ENCODE measurements around the gene DUSP15. TPM values are rescaled to one million over a fixed set of nuclear protein-coding genes. Genes with fewer than 3 reads are reported as not detected.

Gene DUSP15
- total and polyA plus RNA-seq, 2 of the 8 experiments (the other 6 are each of a cell fraction or from before 2014, with no cell fraction given): 0.91 to 3.2 TPM

- H3K18ac ChIP-seq (ENCODE audit: extremely low read depth, low read length): no peak overlapping the region
- 87% methylated on average over 9 of the region's 9 CpGs; no CpG with 5 or more reads in 1 of the 2 experiments for WGBS, 2 experiments (ENCODE audit: extremely low coverage in 1 of 2, insufficient coverage in 1 of 2, insufficient read length in 1 of 2, insufficient replicate concordance in 2 of 2, low coverage in 1 of 2, low lambda C conversion rate in 2 of 2, missing lambda C conversion rate in 1 of 2)
- no peaks in the 10 kb centered on the region for H3K79me1 ChIP-seq (ENCODE audit: low read depth, low read length)
- DNase-seq (ENCODE audit: low read depth in 1 of 2, low spot score in 2 of 2): no peak
- H4K91ac ChIP-seq (replicated peaks; ENCODE audit: insufficient read length, low read length): no peak overlapping the region
- no peak overlapping the region for H3K4ac ChIP-seq (replicated peaks; ENCODE audit: insufficient read length, low read depth, low read length)
- no peaks in the 10 kb centered on the region for H3K4me1 ChIP-seq (replicated peaks in 1 of 4; ENCODE audit: control insufficient read depth in 3 of 4, insufficient read depth in 4 of 4, low read length in 3 of 4)
- H3K36me3 ChIP-seq (ENCODE audit: control insufficient read depth in 2 of 4, insufficient read depth in 4 of 4, low read length in 3 of 4): no peaks in the 10 kb centered on the region
- no peak overlapping the region for H2BK20ac ChIP-seq (ENCODE audit: low read length)
- POLR2A ChIA-PET (ENCODE audit: partially characterized antibody): interaction anchor here (0.7 to 1.3 kb wide), 3 partner anchors 9 to 14 kb away, joined by 3 to 4 read pairs (median 4); no protein-coding TSS in a partner anchor
- no peak overlapping the region for H2BK15ac ChIP-seq (ENCODE audit: low read length)
- H3K27me3 ChIP-seq (replicated peaks in 1 of 4; ENCODE audit: control insufficient read depth in 3 of 4, extremely low read depth in 1 of 4, insufficient read depth in 3 of 4, low read length in 3 of 4): peaks cover 0 to 2% (median 0%) of the 10 kb centered on the region in 4 experiments; a peak in 3 of 7 replicates
- H2BK12ac ChIP-seq (ENCODE audit: low read depth, low read length): no peak overlapping the region
- no peak for TF ChIP-seq EZH2 (IDR thresholded peaks at IDR 0.05; ENCODE audit: low read depth, low read length, severe bottlenecking)
- no peak for TF ChIP-seq NANOG (IDR thresholded peaks at IDR 0.05; ENCODE audit: insufficient read depth, low read depth, low read length, poor library complexity, severe bottlenecking)
- TF ChIP-seq KDM5A (IDR thresholded peaks at IDR 0.05; ENCODE audit: low read length): no peak
- TF ChIP-seq SP2 (IDR thresholded peaks at IDR 0.05; ENCODE audit: low read length): no peak
- TF ChIP-seq JUND (IDR thresholded peaks at IDR 0.05; ENCODE audit: low read length): no peak
- TF ChIP-seq ZNF274 (IDR thresholded peaks at IDR 0.05; ENCODE audit: borderline replicate concordance, extremely low read depth, low read length): no peak
- H3K14ac ChIP-seq (ENCODE audit: insufficient read length): no peak overlapping the region
- no peak overlapping the region for H2BK120ac ChIP-seq (replicated peaks; ENCODE audit: low read depth, low read length)
- no peak overlapping the region for H3K23ac ChIP-seq (ENCODE audit: insufficient read length)
- CTCF ChIA-PET (ENCODE audit: partially characterized antibody): interaction anchor here (0.7 to 1.4 kb wide), 4 partner anchors 15 to 51 kb away, joined by 3 to 4 read pairs (median 3); no protein-coding TSS in a partner anchor
- no peaks in the 10 kb centered on the region for H3K9me3 ChIP-seq (ENCODE audit: insufficient read depth in 2 of 2, low read depth in 1 of 2, low read length in 1 of 2)
- H4K5ac ChIP-seq (ENCODE audit: insufficient read length, low read depth, low read length): no peak overlapping the region
- no peaks in the 10 kb centered on the region for H4K20me1 ChIP-seq (replicated peaks in 1 of 2; ENCODE audit: control insufficient read depth in 1 of 2, insufficient read depth in 2 of 2, low read length in 2 of 2)
- H3K56ac ChIP-seq (replicated peaks; ENCODE audit: insufficient read length, low read depth, low read length): no peak overlapping the region
- no peak overlapping the region for H3K27ac ChIP-seq (ENCODE audit: low read depth, low read length)
- FAIRE-seq: no peak
- H2BK5ac ChIP-seq (ENCODE audit: low read depth, low read length): no peak overlapping the region
- no peak overlapping the region for H4K8ac ChIP-seq (ENCODE audit: extremely low read depth, insufficient read depth, low read length)
- no peak overlapping the region for H2AFZ ChIP-seq (ENCODE audit: low read length)
- H3K9ac ChIP-seq (replicated peaks in 1 of 4; ENCODE audit: extremely low read depth in 1 of 4, low read depth in 3 of 4, low read length in 3 of 4): no peak overlapping the region; a peak in 1 of 7 replicates
- H3K79me2 ChIP-seq (ENCODE audit: control insufficient read depth in 1 of 2, insufficient read depth in 2 of 2, low read length in 2 of 2): no peaks in the 10 kb centered on the region
- no peak overlapping the region for H3K4me2 ChIP-seq (ENCODE audit: insufficient read depth in 1 of 2, low read depth in 2 of 2, low read length in 2 of 2)
- no peak overlapping the region for H3K4me3 ChIP-seq (ENCODE audit: extremely low read depth in 1 of 4, insufficient read depth in 2 of 4, low read depth in 3 of 4, low read length in 4 of 4)
- H3K23me2 ChIP-seq (ENCODE audit: low read depth, low read length): no peaks in the 10 kb centered on the region
- H2AK5ac ChIP-seq (ENCODE audit: low read depth, low read length): no peak overlapping the region
Measured at GRCh38 chr20:31897541-31897940, 27.2 kb upstream of the DUSP15 start.

Measured in H1 (cell line).